ENCODE data around the gene SULT1A1.

Gene SULT1A1

GRCh38 chr16:28556914-28557320, 52.9 kb downstream of the SULT1A1 start:
- no peak for DNase-seq (ENCODE audit: low spot score)

GRCh38 chr16:28555561-28555960, 54.3 kb downstream of the SULT1A1 start:
- no peak for DNase-seq (ENCODE audit: low spot score)
